Fibroblast of the aortic adventitia (primary cell): ENCODE data around the gene LIN54. TPM values are rescaled to one million over a fixed set of nuclear protein-coding genes. Genes with fewer than 3 reads are reported as not detected.
"Not testable (repeated sequence)": the region's sequence is repeated elsewhere in the genome, so short reads cannot be mapped to it uniquely, and the experiment has no call there.

ENCODE experiments used
- DNase-seq: peaks from one replicate; pipeline ENCODE4 v3.0.0-alpha.2; 2010; ENCODE audit warnings: low read depth
- H3K4me3 ChIP-seq: 2 replicates; pipeline ENCODE4 v1.5.1; 2011; ENCODE audit warnings: low read depth, mild to moderate bottlenecking, control low read depth, low read length, moderate library complexity
- total RNA-seq: library from RNA; depleted of rRNA; stranded (reverse); fragments of >200 nt; gene quantifications from 2 replicates; pipeline ENCODE4 v1.2.3, GENCODE V29; 2012; ENCODE audit warnings: low replicate concordance
- TF ChIP-seq, protein P1 (sequence below): IDR thresholded peaks from 2 replicates; pipeline ENCODE4 v1.5.1; 2011; ENCODE audit warnings: mild to moderate bottlenecking, low read length, control low read depth, inconsistent platforms; ENCODE audit not compliant: insufficient read depth

Gene LIN54
- total RNA-seq, 1 donor: 42.5 TPM

DNA sequence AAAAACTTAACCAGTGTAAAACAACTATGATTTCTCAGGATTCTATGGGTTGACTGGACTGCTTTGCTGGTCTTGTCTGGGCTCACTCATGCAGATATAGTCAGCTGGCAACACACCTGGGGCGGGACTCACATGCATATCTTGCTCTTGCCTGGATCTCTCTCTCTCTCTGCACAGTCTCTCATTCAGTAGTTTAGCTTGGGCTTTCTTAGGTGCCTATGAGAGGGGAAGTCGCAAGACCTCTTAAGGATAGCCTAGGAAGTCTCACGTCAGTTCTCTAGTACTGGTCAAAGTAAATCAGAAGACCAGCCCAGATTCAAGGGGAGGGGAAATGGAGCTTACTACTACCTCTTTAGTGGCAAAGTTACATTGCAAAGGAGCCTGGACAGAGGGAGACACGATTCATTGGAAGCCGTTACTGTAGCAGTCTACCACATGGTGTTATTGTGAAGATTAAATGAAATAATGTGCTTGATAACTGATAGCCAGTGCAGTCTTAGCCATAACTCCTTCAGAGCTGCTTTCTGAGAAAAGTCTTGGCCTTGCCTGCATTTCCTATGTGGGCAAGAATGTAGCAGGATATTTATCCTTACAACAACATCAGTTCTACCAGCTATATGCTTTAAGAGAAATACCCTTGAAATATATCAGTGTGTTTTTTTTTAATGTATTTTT, 26.5 kb upstream of the LIN54 start:
- peak overlapping the region; percentile 3 for H3K4me3 ChIP-seq
- no peak for DNase-seq
- TF ChIP-seq, protein P1, sequence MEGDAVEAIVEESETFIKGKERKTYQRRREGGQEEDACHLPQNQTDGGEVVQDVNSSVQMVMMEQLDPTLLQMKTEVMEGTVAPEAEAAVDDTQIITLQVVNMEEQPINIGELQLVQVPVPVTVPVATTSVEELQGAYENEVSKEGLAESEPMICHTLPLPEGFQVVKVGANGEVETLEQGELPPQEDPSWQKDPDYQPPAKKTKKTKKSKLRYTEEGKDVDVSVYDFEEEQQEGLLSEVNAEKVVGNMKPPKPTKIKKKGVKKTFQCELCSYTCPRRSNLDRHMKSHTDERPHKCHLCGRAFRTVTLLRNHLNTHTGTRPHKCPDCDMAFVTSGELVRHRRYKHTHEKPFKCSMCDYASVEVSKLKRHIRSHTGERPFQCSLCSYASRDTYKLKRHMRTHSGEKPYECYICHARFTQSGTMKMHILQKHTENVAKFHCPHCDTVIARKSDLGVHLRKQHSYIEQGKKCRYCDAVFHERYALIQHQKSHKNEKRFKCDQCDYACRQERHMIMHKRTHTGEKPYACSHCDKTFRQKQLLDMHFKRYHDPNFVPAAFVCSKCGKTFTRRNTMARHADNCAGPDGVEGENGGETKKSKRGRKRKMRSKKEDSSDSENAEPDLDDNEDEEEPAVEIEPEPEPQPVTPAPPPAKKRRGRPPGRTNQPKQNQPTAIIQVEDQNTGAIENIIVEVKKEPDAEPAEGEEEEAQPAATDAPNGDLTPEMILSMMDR: no peak

DNA sequence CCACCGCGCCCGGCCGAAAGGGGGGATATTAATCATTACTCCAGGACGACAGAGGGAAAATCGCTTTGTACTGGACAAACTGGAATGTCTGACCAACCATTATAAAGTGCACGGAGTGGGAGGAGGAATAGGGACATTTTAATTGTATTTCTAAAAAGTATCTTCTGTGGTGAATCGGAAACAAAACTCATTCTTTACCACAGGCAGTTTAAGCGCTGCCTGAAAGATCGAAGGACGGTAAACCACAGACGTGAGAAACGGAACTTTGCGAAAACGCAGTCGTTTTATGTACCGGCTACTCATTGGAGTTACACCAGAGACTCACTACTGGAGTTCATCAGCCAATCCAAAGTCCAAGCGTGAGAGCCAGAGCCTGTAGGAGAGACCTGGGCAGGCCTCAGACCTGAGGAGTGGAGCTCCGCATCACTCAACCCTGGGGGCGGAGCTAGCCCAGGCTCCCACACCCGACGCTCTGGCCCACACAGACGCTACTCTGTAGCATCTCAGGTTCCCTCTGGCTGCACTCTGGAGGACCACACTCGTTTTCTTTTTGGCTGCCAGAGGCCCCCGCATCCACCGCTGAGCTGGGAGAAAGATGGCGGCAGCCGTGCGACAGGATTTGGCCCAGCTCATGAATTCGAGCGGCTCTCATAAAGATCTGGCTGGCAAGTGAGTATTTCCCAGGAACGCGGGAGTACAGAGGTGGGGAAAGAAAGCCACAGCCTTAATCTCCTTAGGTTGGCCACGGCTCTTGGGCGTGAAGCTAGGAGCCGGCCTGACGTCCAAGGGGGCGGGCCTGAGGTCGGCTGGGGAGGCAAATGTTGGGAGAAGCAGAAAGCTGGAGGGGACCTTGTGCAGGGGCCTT, 24.2 kb upstream of the LIN54 start, which contains the start of gene COPS4:
COPS4 (plus strand) TSS at position 554 of the 865 bp plus-strand sequence; CDS start at position 596, 42 bp downstream.
- H3K4me3 ChIP-seq: peak within 1 kb of the TSS; percentile 94
- peak; percentile 100 for DNase-seq
- TF ChIP-seq, protein P1: peak; percentile 70

DNA sequence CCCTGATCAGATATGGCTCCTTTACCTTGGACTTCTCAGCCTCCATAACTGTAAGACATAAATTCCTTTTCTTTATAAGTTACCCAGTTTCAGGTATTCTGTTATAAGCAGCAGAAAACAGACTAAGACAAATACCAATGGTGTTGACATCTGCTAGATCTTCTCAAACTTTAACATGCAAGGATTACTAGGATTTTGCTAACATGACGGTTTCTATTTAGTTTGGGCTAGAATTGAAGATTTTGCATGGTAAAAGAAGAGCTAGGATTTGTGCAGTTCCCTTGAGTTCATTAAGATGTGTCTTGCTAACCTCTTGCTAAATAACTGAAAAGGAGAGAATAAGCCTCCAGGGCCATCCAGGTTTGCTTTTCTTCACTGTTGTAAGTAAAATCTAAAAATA, 19.1 kb upstream of the LIN54 start:
- DNase-seq: no peak
- TF ChIP-seq, protein P1: no peak
- no peak overlapping the region for H3K4me3 ChIP-seq

DNA sequence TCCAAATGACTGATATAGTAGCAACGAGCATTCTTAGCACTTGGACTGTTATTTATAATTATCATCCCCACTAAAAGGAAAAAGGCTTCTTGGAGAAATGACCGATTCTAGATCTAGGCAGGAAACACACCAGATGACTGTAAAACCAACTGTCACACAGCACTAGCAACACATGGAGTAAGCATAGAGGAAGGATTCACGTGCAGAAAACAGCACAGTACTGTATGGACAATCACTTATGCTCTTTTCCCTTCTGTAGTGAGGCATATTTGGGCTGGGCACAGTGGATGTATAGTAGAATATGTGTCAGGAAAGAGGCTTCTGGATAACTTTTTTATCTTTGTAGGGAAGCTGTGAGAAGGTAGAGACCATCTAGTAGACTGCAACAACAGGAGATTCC, 18.4 kb upstream of the LIN54 start:
- H3K4me3 ChIP-seq: no peak overlapping the region
- TF ChIP-seq, protein P1: no peak
- DNase-seq: no peak

DNA sequence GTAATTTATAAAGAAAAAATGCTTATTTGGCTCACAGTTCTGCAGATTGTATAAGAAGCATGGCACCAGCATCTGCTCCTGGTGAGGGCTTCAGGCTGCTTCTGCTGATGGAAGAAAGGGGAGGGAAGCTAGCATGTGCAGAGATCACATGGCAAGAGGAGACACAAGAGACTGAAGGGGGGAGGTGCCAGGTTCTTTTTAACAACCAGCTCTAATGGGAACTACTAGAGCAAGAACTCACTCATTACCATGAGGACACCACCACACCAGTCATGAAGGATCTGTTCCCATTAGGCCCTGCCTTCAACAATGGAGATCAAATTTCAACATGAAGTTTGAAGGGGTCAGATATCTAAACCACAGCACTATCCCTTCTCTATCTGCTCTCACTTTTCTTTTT, 14.9 kb upstream of the LIN54 start:
- TF ChIP-seq, protein P1: no peak
- no peak overlapping the region for H3K4me3 ChIP-seq
- DNase-seq: no peak

DNA sequence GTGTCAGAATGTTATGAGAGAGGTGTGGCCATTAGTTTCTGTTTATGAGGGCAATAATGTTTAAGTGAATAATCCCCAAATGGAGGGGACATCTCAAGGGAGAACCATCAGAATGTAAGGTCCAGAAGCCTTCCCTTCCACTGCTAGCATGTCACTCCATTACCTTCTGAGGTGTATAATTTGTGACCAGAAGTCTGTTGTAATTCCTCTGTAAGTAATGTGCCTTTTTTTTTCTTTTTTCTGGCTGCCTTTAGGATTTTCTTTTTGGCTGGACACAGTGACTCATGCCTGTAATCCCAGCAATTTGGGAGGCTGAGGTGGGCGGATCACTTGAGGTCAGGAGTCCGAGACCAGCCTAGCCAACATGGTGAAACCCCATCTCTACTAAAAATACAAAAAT, 13.6 kb upstream of the LIN54 start:
- no peak overlapping the region for H3K4me3 ChIP-seq
- DNase-seq: no peak
- TF ChIP-seq, protein P1: no peak

DNA sequence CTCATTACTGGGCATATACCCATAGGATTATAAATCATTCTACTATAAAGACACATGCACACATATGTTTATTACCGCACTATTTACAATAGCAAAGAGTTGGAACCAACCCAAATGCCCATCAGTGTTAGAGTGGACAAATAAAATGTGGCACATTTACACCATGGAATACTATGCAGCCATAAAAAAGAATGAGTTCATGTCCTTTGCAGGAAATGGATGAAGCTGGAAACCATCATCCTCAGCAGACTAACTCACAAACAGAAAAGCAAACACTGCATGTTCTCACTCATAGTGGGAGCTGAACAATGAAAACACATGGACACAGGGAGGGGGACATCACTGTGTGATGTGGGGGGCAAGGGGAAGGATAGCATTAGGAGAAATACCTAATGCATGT, 13.0 kb upstream of the LIN54 start:
- not testable (repeated sequence) for H3K4me3 ChIP-seq, DNase-seq
